Ectodermal cell (in vitro differentiated cells): ENCODE measurements around the gene SNRNP200. TPM values are rescaled to one million over a fixed set of nuclear protein-coding genes. Genes with fewer than 3 reads are reported as not detected.

Source experiments
- H3K27ac ChIP-seq: 2 replicates; pipeline ENCODE4 v1.7.0; 2013; ENCODE audit warnings: mild to moderate bottlenecking, low read depth, low read length; ENCODE audit not compliant: insufficient read depth, poor library complexity, severe bottlenecking
- H3K27me3 ChIP-seq: 2 replicates; pipeline ENCODE4 v1.7.0; 2013; ENCODE audit warnings: mild to moderate bottlenecking, low read length; ENCODE audit not compliant: insufficient read depth, control insufficient read depth, poor library complexity, severe bottlenecking
- H3K36me3 ChIP-seq: one replicate; pipeline ENCODE4 v1.7.0; 2013; ENCODE audit warnings: low read length; ENCODE audit not compliant: control insufficient read depth, insufficient read depth
- H3K4me1 ChIP-seq: one replicate; pipeline ENCODE4 v1.7.0; 2013; ENCODE audit warnings: low read length; ENCODE audit not compliant: control insufficient read depth, insufficient read depth
- H3K4me3 ChIP-seq: 2 replicates; pipeline ENCODE4 v1.7.0; 2013; ENCODE audit warnings: low read depth, low read length, control low read depth; ENCODE audit not compliant: insufficient read depth
- H3K9me3 ChIP-seq: 2 replicates; pipeline ENCODE4 v1.7.0; 2013; ENCODE audit warnings: mild to moderate bottlenecking, low read length, moderate library complexity; ENCODE audit not compliant: control insufficient read depth
- WGBS, 2 experiments: methylation state at CpG; one replicate each; pipeline ENCODE4 v1.1.7; 2013; ENCODE audit warnings: missing lambda C conversion rate in 2 of 2; 5-methylcytosine and 5-hydroxymethylcytosine counted together
- polyA plus RNA-seq, 4 experiments: library from polyadenylated mRNA; stranded (reverse); fragments of 50-300 nt; gene quantifications; one replicate each; pipeline ENCODE4 v1.2.3, GENCODE V29; 2013

SNRNP200 gene
- 236 TPM for polyA plus RNA-seq (2013, experiment 1 of 4)
- polyA plus RNA-seq (2013, experiment 2 of 4) = 257 TPM
- 191 TPM for polyA plus RNA-seq (2013, experiment 3 of 4)
- polyA plus RNA-seq (2013, experiment 4 of 4) = 200 TPM

DNA sequence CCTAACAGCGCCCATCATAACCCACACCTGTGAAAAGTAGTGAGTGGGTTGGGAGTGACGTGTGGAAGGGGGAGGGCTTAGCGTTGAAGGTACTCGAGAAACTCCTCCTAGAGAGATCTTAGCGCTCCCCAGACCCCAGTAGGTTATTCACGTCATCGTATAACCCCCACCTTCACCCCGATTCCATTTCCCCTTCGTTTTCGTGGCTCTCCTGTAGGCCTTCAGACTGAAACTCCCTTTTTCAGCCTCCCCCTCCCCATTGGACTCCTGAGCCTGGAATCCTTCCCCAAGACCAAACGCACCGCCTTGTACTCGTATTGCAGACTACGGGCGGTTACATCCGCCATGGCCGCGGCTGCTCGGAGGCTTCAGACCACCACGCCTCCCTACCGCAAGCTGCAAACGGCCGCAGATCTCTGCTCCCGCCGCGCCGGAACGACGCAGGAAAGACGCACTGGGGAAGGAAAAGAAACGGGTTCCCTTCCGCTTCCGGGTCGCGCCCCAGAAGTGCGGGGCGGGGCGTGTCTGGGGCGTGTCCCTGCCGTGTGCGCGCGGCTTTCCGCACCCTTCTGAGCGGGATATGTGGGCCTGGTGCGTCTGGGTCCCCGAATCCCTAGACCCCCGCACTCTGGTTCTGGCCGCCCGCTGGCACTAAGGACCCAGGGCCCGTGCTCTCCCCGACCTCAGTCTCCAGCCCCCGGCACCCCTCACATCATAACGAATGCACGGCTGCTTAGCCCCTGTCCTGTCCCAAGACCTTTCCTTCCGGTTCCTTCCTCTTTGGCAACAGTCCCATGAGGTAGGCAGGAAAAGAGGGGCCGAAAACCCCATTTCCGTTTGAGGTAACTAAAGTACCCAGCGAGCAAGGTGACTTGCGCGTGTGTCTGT lies at the start of gene SNRNP200:
TSS of gene SNRNP200 (minus strand) at position 456 of the 888 bp plus-strand sequence. CDS start at position 347, 109 bp downstream.
- peak within 1 kb of the TSS; percentile 51 for H3K4me3 ChIP-seq
- peaks cover 31% of the 10 kb centered on the region for H3K36me3 ChIP-seq
- 0% methylated on average over 59 to 61 of the region's 61 CpGs for WGBS, 2 experiments
- no peaks in the 10 kb centered on the region for H3K9me3 ChIP-seq
- H3K4me1 ChIP-seq = peaks cover 12% of the 10 kb centered on the region
- H3K27me3 ChIP-seq = no peaks in the 10 kb centered on the region
- no peak within 1 kb of the TSS for H3K27ac ChIP-seq

DNA sequence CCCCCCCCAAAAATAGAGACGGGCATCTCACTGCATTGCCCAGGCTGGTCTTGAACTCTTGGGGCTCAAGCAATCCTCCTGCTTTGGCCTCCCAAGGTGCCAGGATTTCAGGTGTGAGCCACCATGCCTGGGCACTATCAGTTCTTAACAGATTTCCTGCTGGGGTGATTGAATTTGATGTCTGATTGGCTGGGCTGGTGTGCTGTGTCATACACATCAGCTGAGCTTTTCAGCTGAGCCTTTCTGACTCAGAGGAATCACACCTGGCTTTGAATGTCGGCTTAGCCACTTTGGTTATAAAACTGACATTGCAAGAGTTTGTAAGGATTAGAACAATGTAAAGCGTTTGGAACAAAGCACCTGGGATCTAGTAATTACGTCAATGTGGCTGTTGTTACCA lies 49.1 kb upstream of the SNRNP200 start:
- Histone ChIP-seq H3K27me3 (no peaks in the 10 kb centered on the region), H3K27ac (no peak overlapping the region), H3K36me3 (peaks cover 50% of the 10 kb centered on the region), H3K4me3 (no peak overlapping the region), H3K4me1 (no peaks in the 10 kb centered on the region), H3K9me3 (no peaks in the 10 kb centered on the region)
- WGBS, 2 experiments = 94 to 95% methylated on average over 4 of the region's 4 CpGs

GRCh38 chr2:96353606-96354101 lies 48.3 kb upstream of the SNRNP200 start:
- H3K27ac ChIP-seq = no peak overlapping the region
- H3K9me3 ChIP-seq = no peaks in the 10 kb centered on the region
- no peaks in the 10 kb centered on the region for H3K27me3 ChIP-seq
- H3K4me1 ChIP-seq = no peaks in the 10 kb centered on the region
- H3K4me3 ChIP-seq = no peak overlapping the region
- whole genome bisulfite sequencing, 2 experiments = 91 to 96% methylated on average over 4 of the region's 4 CpGs
- H3K36me3 ChIP-seq = peaks cover 46% of the 10 kb centered on the region

GRCh38 chr2:96353032-96353561 lies 47.8 kb upstream of the SNRNP200 start:
- 94 to 97% methylated on average over 9 of the region's 9 CpGs for WGBS, 2 experiments
- Histone ChIP-seq H3K4me3 (no peak overlapping the region), H3K9me3 (no peaks in the 10 kb centered on the region), H3K36me3 (peaks cover 45% of the 10 kb centered on the region), H3K27me3 (no peaks in the 10 kb centered on the region), H3K27ac (no peak overlapping the region), H3K4me1 (no peaks in the 10 kb centered on the region)

GRCh38 chr2:96347395-96347794 lies 42.0 kb upstream of the SNRNP200 start:
- Histone ChIP-seq H3K4me1 (no peaks in the 10 kb centered on the region), H3K27ac (no peak overlapping the region), H3K9me3 (no peaks in the 10 kb centered on the region), H3K4me3 (no peak overlapping the region), H3K27me3 (no peaks in the 10 kb centered on the region), H3K36me3 (peaks cover 54% of the 10 kb centered on the region)
- 97 to 98% methylated on average over 1 of the region's 1 CpG for WGBS, 2 experiments

DNA sequence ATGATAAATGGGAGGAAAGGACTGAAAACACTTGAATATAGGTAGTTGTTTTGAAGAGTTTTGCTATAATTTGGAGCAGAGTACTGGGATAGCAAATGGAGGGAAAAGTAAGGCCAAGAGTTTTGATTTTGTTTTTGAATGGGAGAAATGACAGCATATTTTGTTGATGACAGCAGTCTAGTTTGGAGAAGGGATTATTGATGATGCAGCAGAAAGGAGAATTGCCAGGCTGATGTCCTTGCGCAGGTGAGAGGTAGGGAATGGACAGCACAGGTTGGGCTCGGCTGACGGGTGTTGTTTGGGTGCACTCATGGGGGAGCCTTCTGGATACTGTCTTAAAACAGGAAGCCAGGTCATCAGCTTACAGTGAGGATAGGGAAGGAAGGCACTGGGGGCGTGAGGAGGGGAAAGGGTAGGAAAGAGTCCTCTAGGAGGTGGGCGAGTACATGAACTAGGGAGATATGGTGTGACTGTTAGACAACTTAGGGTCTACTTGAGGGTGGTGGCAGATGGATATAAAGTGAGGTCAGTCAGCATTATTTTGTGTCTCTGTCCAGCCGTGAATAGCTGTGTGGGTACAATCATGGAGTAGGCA lies 40.6 kb upstream of the SNRNP200 start:
- Histone ChIP-seq H3K4me1 (no peaks in the 10 kb centered on the region), H3K4me3 (no peak overlapping the region), H3K27ac (no peak overlapping the region), H3K27me3 (no peaks in the 10 kb centered on the region), H3K36me3 (peaks cover 47% of the 10 kb centered on the region), H3K9me3 (no peaks in the 10 kb centered on the region)
- WGBS, 2 experiments = 96 to 97% methylated on average over 6 of the region's 6 CpGs

- H3K36me3 ChIP-seq = peaks cover 43% of the 10 kb centered on the region
- no peaks in the 10 kb centered on the region for H3K4me1 ChIP-seq
- no peaks in the 10 kb centered on the region for H3K9me3 ChIP-seq
- H3K4me3 ChIP-seq = no peak overlapping the region
- WGBS, 2 experiments = 89% methylated on average over 4 of the region's 4 CpGs
- H3K27ac ChIP-seq = no peak overlapping the region
- H3K27me3 ChIP-seq = no peaks in the 10 kb centered on the region
Measured at GRCh38 chr2:96345438-96345837, 40.1 kb upstream of the SNRNP200 start.

- peaks cover 37% of the 10 kb centered on the region for H3K36me3 ChIP-seq
Measured at GRCh38 chr2:96344011-96344410, 38.7 kb upstream of the SNRNP200 start.

GRCh38 chr2:96342085-96342484 lies 36.7 kb upstream of the SNRNP200 start:
- H3K36me3 ChIP-seq = peaks cover 32% of the 10 kb centered on the region
- no peak overlapping the region for H3K4me3 ChIP-seq
- 96% methylated on average over 4 to 6 of the region's 6 CpGs for WGBS, 2 experiments
- H3K27ac ChIP-seq = no peak overlapping the region
- H3K9me3 ChIP-seq = no peaks in the 10 kb centered on the region
- no peaks in the 10 kb centered on the region for H3K4me1 ChIP-seq
- H3K27me3 ChIP-seq = no peaks in the 10 kb centered on the region

More at GRCh38 chr2:96344011-96344410, 38.7 kb upstream of the SNRNP200 start:
- no peak overlapping the region for H3K4me3 ChIP-seq
- no peak overlapping the region for H3K27ac ChIP-seq
- 96 to 97% methylated on average over 5 of the region's 5 CpGs for WGBS, 2 experiments
- H3K27me3 ChIP-seq = no peaks in the 10 kb centered on the region
- H3K4me1 ChIP-seq = no peaks in the 10 kb centered on the region
- H3K9me3 ChIP-seq = no peaks in the 10 kb centered on the region

- no peaks in the 10 kb centered on the region for H3K4me1 ChIP-seq
- H3K36me3 ChIP-seq = peaks cover 28% of the 10 kb centered on the region
- WGBS, 2 experiments = 95 to 96% methylated on average over 14 of the region's 14 CpGs
- H3K9me3 ChIP-seq = no peaks in the 10 kb centered on the region
- H3K4me3 ChIP-seq = no peak overlapping the region
- H3K27me3 ChIP-seq = no peaks in the 10 kb centered on the region
- no peak overlapping the region for H3K27ac ChIP-seq
Measured at GRCh38 chr2:96341641-96342040, 36.3 kb upstream of the SNRNP200 start.
